Ishikawa (cell line): ENCODE results near the gene CARTPT.

Experiments used
- CEBPB ChIP-seq: IDR thresholded peaks from 2 replicates; pipeline ENCODE4 v1.6.1; 2012
- EGR1 ChIP-seq: IDR thresholded peaks from 2 replicates; pipeline ENCODE4 v1.6.1; 2012
- EP300 ChIP-seq: IDR thresholded peaks from 2 replicates; pipeline ENCODE4 v1.6.1; 2012; ENCODE audit warnings: borderline replicate concordance
- NFIC ChIP-seq: IDR thresholded peaks from 2 replicates; pipeline ENCODE4 v1.6.1; 2012
- RAD21 ChIP-seq: IDR thresholded peaks from 2 replicates; pipeline ENCODE4 v1.6.1; 2012; ENCODE audit warnings: low read depth
- TAF1 ChIP-seq: IDR thresholded peaks from 2 replicates; pipeline ENCODE4 v1.6.1; 2012; ENCODE audit warnings: low read depth, mild to moderate bottlenecking
- TCF12 ChIP-seq: IDR thresholded peaks from 2 replicates; pipeline ENCODE4 v1.6.1; 2012; ENCODE audit warnings: low read depth
- YY1 ChIP-seq: IDR thresholded peaks from 2 replicates; pipeline ENCODE4 v1.6.1; 2012; ENCODE audit warnings: low read depth
- ZBTB7A ChIP-seq: IDR thresholded peaks from 2 replicates; pipeline ENCODE4 v1.6.1; 2012; ENCODE audit warnings: low read depth
- TF ChIP-seq, protein P1 (sequence below): IDR thresholded peaks from 2 replicates; pipeline ENCODE4 v1.6.1; 2012
- TF ChIP-seq, protein P2 (sequence below): IDR thresholded peaks from 2 replicates; pipeline ENCODE4 v1.6.1; 2012

DNA sequence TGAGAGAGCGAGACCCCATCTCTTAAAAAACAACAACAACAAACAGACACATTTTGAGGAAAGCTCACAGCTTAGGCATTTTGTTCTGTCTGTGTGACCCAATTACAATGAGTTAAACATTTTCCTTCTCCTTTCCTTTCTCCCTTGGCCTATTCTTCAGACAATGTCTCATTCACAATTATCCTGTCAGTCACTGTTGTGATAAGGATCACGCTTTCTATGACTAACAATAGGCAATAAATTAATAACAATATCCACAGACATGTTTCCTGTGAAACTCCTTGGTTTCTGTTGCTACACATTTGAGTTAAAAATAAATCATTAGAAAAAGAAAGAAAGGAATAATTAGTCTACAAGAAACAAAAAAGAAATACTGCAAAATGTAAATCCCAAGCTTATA, 19.8 kb upstream of the CARTPT start:
- TF ChIP-seq NFIC (no peak), EP300 (no peak), YY1 (no peak), TCF12 (no peak), CEBPB (no peak), RAD21 (no peak), TAF1 (no peak), EGR1 (no peak), ZBTB7A (no peak)
- TF ChIP-seq, protein P1, sequence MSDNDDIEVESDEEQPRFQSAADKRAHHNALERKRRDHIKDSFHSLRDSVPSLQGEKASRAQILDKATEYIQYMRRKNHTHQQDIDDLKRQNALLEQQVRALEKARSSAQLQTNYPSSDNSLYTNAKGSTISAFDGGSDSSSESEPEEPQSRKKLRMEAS, result no peak
- TF ChIP-seq, protein P2, sequence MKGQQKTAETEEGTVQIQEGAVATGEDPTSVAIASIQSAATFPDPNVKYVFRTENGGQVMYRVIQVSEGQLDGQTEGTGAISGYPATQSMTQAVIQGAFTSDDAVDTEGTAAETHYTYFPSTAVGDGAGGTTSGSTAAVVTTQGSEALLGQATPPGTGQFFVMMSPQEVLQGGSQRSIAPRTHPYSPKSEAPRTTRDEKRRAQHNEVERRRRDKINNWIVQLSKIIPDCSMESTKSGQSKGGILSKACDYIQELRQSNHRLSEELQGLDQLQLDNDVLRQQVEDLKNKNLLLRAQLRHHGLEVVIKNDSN, result no peak
